Measurements from ENCODE around the gene NUMBL.

The NUMBL gene

DNA sequence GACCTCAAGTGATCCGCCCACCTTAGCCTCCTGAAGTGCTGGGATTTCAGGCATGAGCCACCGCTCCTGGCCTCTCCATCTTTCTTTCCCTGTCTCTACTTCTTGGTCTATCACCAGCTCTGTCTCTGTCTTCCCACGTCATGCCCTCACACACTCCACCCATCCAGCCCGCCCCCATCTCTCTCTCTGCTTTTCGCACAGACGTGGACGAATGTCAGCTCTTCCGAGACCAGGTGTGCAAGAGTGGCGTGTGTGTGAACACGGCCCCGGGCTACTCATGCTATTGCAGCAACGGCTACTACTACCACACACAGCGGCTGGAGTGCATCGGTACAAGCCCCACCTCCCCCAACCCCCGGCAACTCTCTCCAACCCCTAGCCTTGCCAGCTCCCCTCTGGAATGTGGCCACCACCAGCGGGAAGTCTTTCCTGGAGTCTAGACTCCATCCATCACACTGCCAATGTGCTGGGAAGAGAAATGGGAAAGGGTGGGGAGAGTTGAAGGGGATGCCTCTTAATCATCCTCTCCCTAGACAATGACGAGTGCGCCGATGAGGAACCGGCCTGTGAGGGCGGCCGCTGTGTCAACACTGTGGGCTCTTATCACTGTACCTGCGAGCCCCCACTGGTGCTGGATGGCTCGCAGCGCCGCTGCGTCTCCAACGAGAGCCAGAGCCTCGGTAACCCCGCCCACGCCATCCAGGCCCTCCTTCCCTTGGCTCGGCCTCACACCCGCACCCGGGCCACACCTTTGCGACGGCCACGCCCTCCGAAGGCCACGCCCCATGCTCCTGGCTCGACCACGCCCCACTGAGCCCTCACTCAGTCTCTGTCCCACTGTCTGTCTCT lies 66.8 kb downstream of the NUMBL start:
- no peak for DNase-seq (ENCODE audit: low spot score)

DNA sequence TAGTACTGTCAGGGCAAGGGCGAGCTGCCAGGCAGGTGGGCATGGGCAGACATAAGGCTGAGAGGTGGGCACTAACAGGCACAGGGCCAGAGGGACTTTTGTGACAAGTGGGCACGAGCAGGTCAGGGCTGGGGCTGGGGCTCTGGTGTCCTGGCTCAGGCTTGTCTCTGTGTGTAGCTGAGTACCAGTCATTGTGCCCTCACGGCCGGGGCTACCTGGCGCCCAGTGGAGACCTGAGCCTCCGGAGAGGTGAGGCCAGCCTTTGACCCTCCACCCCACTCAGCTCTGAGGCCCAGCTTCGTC lies 67.7 kb downstream of the NUMBL start:
- no peak for DNase-seq (ENCODE audit: low spot score)
- in situ Hi-C loops (cut with MboI; ENCODE audit: low pct_unique_long_range_greater_than_20kb, low sequenced_read_pairs, unreplicated experiment), result loop anchor here (25.0 kb wide), 1 partner anchor 310 kb away; no protein-coding TSS in a partner anchor
- TF ChIP-seq, protein P1, sequence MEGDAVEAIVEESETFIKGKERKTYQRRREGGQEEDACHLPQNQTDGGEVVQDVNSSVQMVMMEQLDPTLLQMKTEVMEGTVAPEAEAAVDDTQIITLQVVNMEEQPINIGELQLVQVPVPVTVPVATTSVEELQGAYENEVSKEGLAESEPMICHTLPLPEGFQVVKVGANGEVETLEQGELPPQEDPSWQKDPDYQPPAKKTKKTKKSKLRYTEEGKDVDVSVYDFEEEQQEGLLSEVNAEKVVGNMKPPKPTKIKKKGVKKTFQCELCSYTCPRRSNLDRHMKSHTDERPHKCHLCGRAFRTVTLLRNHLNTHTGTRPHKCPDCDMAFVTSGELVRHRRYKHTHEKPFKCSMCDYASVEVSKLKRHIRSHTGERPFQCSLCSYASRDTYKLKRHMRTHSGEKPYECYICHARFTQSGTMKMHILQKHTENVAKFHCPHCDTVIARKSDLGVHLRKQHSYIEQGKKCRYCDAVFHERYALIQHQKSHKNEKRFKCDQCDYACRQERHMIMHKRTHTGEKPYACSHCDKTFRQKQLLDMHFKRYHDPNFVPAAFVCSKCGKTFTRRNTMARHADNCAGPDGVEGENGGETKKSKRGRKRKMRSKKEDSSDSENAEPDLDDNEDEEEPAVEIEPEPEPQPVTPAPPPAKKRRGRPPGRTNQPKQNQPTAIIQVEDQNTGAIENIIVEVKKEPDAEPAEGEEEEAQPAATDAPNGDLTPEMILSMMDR (IDR thresholded peaks at IDR 0.05; ENCODE audit: extremely low read depth, insufficient read depth, missing control alignments), result no peak

More for the DNA sequence above, 66.8 kb downstream of the NUMBL start:
- in situ Hi-C loops (cut with MboI; ENCODE audit: low pct_unique_long_range_greater_than_20kb, low sequenced_read_pairs, unreplicated experiment), result loop anchor here (25.0 kb wide), 1 partner anchor 311 kb away; no protein-coding TSS in a partner anchor
- TF ChIP-seq, protein P1 (IDR thresholded peaks at IDR 0.05; ENCODE audit: extremely low read depth, insufficient read depth, missing control alignments), result no peak

DNA sequence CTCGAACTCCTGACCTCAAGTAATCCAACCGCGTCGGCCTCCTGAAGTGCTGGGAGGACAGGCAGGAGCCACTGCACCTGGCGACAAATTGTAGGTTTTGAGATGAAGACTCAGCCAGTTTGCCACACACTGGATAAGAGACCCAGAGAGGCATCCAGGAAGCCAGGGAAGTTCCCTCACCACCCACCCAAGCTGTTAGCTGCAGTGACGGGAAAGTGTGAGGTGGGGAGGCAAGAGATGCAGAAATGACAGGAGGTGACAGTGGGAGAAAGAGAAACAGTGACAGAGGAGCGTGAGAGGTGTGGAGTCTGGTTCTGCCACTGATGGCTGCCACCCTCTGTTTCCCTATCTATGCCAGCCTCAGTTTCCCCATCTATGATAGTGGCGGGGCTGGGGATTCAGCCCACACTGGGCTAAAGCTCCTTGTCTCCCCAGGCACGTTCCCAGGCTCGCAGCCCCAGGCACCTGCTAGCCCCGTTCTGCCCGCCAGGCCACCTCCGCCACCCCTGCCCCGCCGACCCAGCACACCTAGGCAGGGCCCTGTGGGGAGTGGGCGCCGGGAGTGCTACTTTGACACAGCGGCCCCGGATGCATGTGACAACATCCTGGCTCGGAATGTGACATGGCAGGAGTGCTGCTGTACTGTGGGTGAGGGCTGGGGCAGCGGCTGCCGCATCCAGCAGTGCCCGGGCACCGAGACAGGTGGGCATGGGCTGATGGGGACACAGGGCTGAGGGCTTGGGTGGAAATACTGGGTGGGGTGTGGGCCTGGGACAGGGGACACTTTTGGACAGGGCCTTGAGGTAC lies 68.3 kb downstream of the NUMBL start:
- in situ Hi-C loops (cut with MboI; ENCODE audit: low pct_unique_long_range_greater_than_20kb, low sequenced_read_pairs, unreplicated experiment), result loop anchor here (25.0 kb wide), 1 partner anchor 310 kb away; no protein-coding TSS in a partner anchor
- no peak for DNase-seq (ENCODE audit: low spot score)
- TF ChIP-seq, protein P1 (IDR thresholded peaks at IDR 0.05; ENCODE audit: extremely low read depth, insufficient read depth, missing control alignments), result no peak

DNA sequence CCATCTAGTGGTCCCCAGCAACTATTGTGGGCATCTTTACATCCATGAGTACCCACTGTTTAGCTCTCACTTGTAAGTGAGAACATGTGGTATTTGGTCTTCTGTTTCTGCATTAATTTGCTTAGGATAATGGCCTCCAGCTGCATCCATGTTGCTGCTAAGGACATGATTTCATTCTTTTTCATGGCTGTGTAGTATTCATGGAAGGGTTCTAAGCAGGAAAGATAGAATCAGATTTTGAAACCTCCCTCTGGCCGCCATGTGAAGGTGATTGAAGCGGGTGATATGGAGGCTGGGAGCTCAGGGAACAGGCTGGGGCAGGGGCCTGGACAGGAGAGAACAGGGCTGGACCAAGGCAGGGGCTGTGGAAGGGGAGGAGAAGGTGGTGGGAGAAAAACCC lies 69.2 kb downstream of the NUMBL start:
- in situ Hi-C loops (cut with MboI; ENCODE audit: low pct_unique_long_range_greater_than_20kb, low sequenced_read_pairs, unreplicated experiment), result loop anchor here (25.0 kb wide), 1 partner anchor 309 kb away; no protein-coding TSS in a partner anchor
- TF ChIP-seq, protein P1 (IDR thresholded peaks at IDR 0.05; ENCODE audit: extremely low read depth, insufficient read depth, missing control alignments), result no peak
- DNase-seq (ENCODE audit: low spot score), result no peak

DNA sequence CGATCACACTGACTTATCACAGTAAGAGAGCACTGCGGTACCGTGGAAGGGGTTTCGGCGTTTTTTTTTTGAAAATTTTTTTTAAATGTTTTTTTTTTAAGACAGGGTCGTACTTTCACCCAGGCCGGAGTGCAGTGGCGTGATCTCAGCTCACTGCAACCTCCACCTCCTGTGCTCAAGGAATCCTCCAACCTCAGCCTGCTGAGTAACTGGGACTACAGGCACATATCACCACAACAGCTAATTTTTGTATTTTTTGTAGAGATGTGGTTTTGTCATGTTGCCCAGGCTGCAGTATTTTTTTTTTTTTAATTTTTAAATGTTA lies 70.3 kb downstream of the NUMBL start:
- in situ Hi-C loops (cut with MboI; ENCODE audit: low pct_unique_long_range_greater_than_20kb, low sequenced_read_pairs, unreplicated experiment), result loop anchor here (25.0 kb wide), 1 partner anchor 308 kb away; no protein-coding TSS in a partner anchor
- TF ChIP-seq, protein P1 (IDR thresholded peaks at IDR 0.05; ENCODE audit: extremely low read depth, insufficient read depth, missing control alignments), result no peak
- no peak for DNase-seq (ENCODE audit: low spot score)

DNA sequence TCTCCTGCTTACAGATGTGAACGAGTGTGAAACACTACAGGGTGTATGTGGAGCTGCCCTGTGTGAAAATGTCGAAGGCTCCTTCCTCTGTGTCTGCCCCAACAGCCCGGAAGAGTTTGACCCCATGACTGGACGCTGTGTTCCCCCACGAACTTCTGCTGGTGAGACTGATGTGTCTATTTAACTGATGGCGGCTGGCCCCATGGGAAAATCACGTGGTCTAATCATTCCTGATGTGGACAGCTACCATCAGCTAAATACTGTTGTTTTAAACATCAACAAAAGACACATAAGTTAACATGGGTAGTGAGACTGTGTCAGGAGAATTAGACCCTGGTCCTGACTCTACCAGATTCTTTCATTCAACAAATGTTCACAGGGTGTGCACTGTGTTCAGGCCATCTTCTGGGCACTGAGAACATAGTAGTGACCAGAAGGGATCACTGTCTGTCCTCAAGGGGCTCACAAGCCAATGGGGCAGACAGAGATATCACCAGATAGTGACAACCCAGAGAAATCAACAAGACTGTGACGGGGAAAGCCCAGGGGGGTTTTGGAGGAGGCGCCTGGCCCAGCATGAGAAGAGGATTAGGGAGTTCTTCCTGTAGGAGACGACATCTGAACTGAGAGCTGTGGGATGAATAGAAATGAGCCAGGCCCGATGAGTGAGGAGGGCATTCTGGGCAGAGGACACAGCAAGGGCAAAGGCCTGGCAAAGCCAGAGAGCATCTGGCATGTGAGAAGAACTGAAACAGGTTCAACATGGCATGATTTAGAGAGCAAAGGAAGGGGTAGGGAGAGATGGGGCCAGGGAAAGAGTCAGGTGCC lies 70.9 kb downstream of the NUMBL start:
- in situ Hi-C loops (cut with MboI; ENCODE audit: low pct_unique_long_range_greater_than_20kb, low sequenced_read_pairs, unreplicated experiment), result loop anchor here (25.0 kb wide), 1 partner anchor 307 kb away; no protein-coding TSS in a partner anchor
- TF ChIP-seq, protein P1 (IDR thresholded peaks at IDR 0.05; ENCODE audit: extremely low read depth, insufficient read depth, missing control alignments), result no peak
- DNase-seq (ENCODE audit: low spot score), result no peak

Measured in GM13977 (cell line).